ENCODE results near the gene HDAC9.

- TF ChIP-seq EZH2 (IDR thresholded peaks at IDR 0.05; ENCODE audit: borderline replicate concordance, low read depth, low read length, severe bottlenecking): no peak
- TF ChIP-seq CTCF (IDR thresholded peaks at IDR 0.05; ENCODE audit: borderline replicate concordance, extremely low read depth, low read length, poor library complexity, severe bottlenecking): no peak
Measured at GRCh38 chr7:18653381-18654155, 158.0 kb downstream of the HDAC9 start.

Measured in DND-41 (cell line).